ENCODE data around the gene ERP27.

DNA sequence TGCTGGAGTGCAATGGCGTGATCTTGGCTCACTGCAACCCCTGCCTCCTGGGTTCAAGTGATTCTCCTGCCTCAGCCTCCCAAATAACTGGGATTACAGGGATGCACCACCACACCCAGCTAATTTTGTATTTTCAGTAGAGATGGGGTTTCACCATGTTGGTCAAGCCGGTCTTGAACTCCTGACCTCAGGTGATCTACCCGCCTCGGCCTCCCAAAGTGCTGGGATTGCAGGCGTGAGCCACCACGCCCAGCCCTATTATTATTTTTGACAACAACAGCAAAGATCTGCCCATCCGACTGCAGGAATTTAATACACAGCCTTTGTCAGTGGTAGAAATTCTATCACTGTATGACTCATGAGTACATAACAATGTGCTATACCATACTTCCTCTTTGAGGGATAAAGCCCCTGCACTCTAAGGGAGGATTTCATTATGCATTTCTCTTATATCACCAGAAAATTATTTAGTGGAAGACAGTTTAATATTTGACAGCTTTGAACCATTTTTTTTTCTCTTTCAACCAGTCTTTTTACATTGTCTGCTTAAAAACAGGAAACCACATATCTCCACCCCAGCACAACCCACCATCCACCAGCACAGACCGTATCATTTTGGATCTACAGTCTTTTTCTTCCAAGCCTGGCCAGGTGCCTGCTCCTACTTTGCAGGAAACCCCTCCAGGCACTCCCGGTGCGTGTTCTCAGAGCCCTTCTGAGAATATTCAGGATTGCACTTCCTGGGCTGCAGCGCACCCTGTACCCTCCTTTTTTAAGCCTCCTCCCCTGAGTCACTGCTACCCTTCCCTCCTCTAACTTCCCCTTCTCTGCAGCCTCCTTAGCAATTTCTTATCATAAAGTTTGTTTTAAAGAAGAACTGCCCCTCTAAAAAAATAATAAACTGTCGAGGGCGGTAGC, 22.5 kb upstream of the ERP27 start:
- TF ChIP-seq, protein P1, sequence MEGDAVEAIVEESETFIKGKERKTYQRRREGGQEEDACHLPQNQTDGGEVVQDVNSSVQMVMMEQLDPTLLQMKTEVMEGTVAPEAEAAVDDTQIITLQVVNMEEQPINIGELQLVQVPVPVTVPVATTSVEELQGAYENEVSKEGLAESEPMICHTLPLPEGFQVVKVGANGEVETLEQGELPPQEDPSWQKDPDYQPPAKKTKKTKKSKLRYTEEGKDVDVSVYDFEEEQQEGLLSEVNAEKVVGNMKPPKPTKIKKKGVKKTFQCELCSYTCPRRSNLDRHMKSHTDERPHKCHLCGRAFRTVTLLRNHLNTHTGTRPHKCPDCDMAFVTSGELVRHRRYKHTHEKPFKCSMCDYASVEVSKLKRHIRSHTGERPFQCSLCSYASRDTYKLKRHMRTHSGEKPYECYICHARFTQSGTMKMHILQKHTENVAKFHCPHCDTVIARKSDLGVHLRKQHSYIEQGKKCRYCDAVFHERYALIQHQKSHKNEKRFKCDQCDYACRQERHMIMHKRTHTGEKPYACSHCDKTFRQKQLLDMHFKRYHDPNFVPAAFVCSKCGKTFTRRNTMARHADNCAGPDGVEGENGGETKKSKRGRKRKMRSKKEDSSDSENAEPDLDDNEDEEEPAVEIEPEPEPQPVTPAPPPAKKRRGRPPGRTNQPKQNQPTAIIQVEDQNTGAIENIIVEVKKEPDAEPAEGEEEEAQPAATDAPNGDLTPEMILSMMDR (IDR thresholded peaks at IDR 0.05 in 8 of 11, conservative IDR thresholded peaks at IDR 0.05 in 3 of 11) = no peak
- no peak for TF ChIP-seq POLR2A (IDR thresholded peaks at IDR 0.05)
